ENCODE measurements around the gene CNTNAP5. TPM values are rescaled to one million over a fixed set of nuclear protein-coding genes. Genes with fewer than 3 reads are reported as not detected.

CNTNAP5 gene
- total and polyA plus RNA-seq, 2 of the 4 experiments (the other 2 are of a cell fraction), result not detected

DNA sequence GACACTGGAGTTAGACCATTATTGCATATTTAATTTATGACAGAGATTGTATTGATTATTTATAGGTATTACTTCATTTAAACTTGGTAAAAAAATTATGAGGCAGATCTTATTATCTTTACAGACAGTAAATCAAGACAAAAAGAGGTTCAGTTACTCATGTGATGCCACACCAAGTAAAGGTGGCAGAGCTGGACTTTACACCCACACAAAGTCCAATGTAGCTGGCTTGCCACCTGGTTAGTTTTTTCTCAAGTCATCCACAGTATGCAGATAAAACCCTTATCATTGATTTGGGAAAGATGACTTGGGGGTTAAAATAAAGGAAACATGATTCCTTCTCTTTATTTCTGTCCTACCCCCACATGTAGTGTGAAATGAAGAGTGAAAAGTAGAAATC, 137.2 kb downstream of the CNTNAP5 start:
- no peak overlapping the region for H4K91ac ChIP-seq (ENCODE audit: insufficient read depth, low read depth, low read length)
- no peak overlapping the region for H3K4me2 ChIP-seq (ENCODE audit: low read depth, low read length)
- H2AFZ ChIP-seq (replicated peaks; ENCODE audit: low read length, poor library complexity), result no peak overlapping the region
- DNase-seq (no peak), ATAC-seq (ENCODE audit: low read depth) (no peak)
- in situ Hi-C loops (cut with MboI; ENCODE audit: low sequenced_read_pairs) (no loop called here), intact Hi-C loops (cut with micrococcal nuclease) (no loop called here), dilution Hi-C loops (cut with HindIII; ENCODE audit: low sequenced_read_pairs, unreplicated experiment) (no loop called here)
- ChIA-PET POLR2A (ENCODE audit: unreplicated experiment) (no interaction called here), CTCF (no interaction called here)
- H3K79me1 ChIP-seq (ENCODE audit: low read depth in 1 of 2, low read length in 2 of 2), result no peaks in the 10 kb centered on the region
- H3K4ac ChIP-seq (ENCODE audit: low read depth, low read length), result no peak overlapping the region
- H3K56ac ChIP-seq (ENCODE audit: extremely low read depth, insufficient read depth, low read length), result no peak overlapping the region
- no peak overlapping the region for H2BK5ac ChIP-seq (ENCODE audit: low read depth, low read length, poor library complexity, severe bottlenecking)
- no TSS peak for BruUV-seq (replicated peaks)
- H2AK9ac ChIP-seq (replicated peaks; ENCODE audit: low read depth, low read length, poor library complexity), result no peak overlapping the region
- H3K14ac ChIP-seq (replicated peaks; ENCODE audit: low read depth, low read length), result no peak overlapping the region
- H2AK5ac ChIP-seq (ENCODE audit: low read depth, low read length), result no peak overlapping the region
- H3K36me3 ChIP-seq (ENCODE audit: control insufficient read depth, insufficient read depth, low read length), result no peaks in the 10 kb centered on the region
- no peaks in the 10 kb centered on the region for H3K27me3 ChIP-seq (ENCODE audit: control insufficient read depth, insufficient read depth, low read length)
- H3K23ac ChIP-seq (ENCODE audit: low read depth, low read length), result no peak overlapping the region
- no peaks in the 10 kb centered on the region for H3K4me1 ChIP-seq (ENCODE audit: control insufficient read depth, insufficient read depth, low read length)
- H3K27ac ChIP-seq (ENCODE audit: insufficient read depth, low read length), result no peak overlapping the region
- no peak overlapping the region for H2BK15ac ChIP-seq (ENCODE audit: low read depth, low read length)
- no peak overlapping the region for H3K18ac ChIP-seq (ENCODE audit: low read depth, low read length)
- no peak overlapping the region for H2BK120ac ChIP-seq (ENCODE audit: low read depth, low read length)
- no peak overlapping the region for H3K4me3 ChIP-seq (ENCODE audit: insufficient read depth, low read depth, low read length)
- H4K20me1 ChIP-seq (ENCODE audit: insufficient read depth, low read length), result no peaks in the 10 kb centered on the region
- H3K9me1 ChIP-seq (ENCODE audit: insufficient read depth, low read length), result no peaks in the 10 kb centered on the region
- no peak overlapping the region for H3K9ac ChIP-seq (ENCODE audit: low read depth, low read length)
- 0 out of 2 replicates have a peak, but pooled peaks cover 4% of the 10 kb centered on the region for H3K9me3 ChIP-seq (ENCODE audit: control insufficient read depth, insufficient read depth, low read length)
- no peak overlapping the region for H4K8ac ChIP-seq (ENCODE audit: low read depth in 2 of 2, low read length in 2 of 2)
- no peak overlapping the region for H4K5ac ChIP-seq (ENCODE audit: low read depth, low read length)
- H2BK20ac ChIP-seq (ENCODE audit: low read depth, low read length), result no peak overlapping the region
- no peak for TF ChIP-seq FOS (IDR thresholded peaks at IDR 0.05; ENCODE audit: low read depth, low read length)
- TF ChIP-seq MAZ (IDR thresholded peaks at IDR 0.05; ENCODE audit: borderline replicate concordance, low read depth, low read length), result no peak
- no peak for TF ChIP-seq MXI1 (IDR thresholded peaks at IDR 0.05; ENCODE audit: borderline replicate concordance, low read depth, low read length)
- TF ChIP-seq RCOR1 (IDR thresholded peaks at IDR 0.05; ENCODE audit: insufficient replicate concordance, low read length), result no peak
- TF ChIP-seq, protein P1, sequence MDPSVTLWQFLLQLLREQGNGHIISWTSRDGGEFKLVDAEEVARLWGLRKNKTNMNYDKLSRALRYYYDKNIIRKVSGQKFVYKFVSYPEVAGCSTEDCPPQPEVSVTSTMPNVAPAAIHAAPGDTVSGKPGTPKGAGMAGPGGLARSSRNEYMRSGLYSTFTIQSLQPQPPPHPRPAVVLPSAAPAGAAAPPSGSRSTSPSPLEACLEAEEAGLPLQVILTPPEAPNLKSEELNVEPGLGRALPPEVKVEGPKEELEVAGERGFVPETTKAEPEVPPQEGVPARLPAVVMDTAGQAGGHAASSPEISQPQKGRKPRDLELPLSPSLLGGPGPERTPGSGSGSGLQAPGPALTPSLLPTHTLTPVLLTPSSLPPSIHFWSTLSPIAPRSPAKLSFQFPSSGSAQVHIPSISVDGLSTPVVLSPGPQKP (IDR thresholded peaks at IDR 0.05; ENCODE audit: borderline replicate concordance, low read depth, low read length), result no peak
- TF ChIP-seq NFE2L2 (IDR thresholded peaks at IDR 0.05; ENCODE audit: low read depth, low read length), result no peak
- TF ChIP-seq RAD21 (IDR thresholded peaks at IDR 0.05; ENCODE audit: low read length), result no peak
- TF ChIP-seq POLR2A (IDR thresholded peaks at IDR 0.05; ENCODE audit: low read depth, low read length), result no peak
- TF ChIP-seq SMC3 (IDR thresholded peaks at IDR 0.05; ENCODE audit: low read depth, low read length), result no peak
- TF ChIP-seq BHLHE40 (IDR thresholded peaks at IDR 0.05; ENCODE audit: low read depth, low read length), result no peak

All from IMR-90 (cell line).